ENCODE results near the gene KRTAP10-7. TPM values are rescaled to one million over a fixed set of nuclear protein-coding genes. Genes with fewer than 3 reads are reported as not detected.
"Not testable (repeated sequence)": the region's sequence is repeated elsewhere in the genome, so short reads cannot be mapped to it uniquely, and the experiment has no call there.

Gene KRTAP10-7
- total RNA-seq, 2 donors from 2014 or later, result not detected

DNA sequence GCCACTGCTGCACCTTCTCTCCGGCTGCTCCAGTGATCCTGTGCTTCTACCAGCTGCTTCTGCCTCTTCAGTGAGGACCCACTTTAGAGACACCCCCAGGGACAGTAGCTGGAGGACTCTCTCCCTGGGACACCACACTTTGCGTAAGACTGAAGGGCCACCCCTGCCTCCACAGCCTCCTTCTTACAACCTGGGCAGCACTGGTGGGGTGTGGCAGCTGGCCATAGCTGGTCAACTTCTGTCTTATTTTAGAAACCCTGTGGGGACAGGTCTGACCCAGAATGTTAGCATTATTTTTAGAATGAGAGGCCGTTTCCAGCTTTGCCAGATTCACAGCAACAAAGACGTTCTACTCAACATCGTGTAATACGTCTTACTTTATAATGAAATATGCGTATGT is 25.4 kb downstream of the KRTAP10-7 start:
- intact Hi-C loops (cut with DNase I), result no loop called here
- H3K27me3 ChIP-seq (replicated peaks; ENCODE audit: insufficient read depth), result no peaks in the 10 kb centered on the region
- no peaks in the 10 kb centered on the region for H3K9me3 ChIP-seq
- H3K27ac ChIP-seq, result no peak overlapping the region
- DNase-seq (ENCODE audit: low spot score), result no peak
- H3K4me3 ChIP-seq, result no peak overlapping the region
- 91% methylated on average over 7 of the region's 7 CpGs for WGBS
- no peak for TF ChIP-seq POLR2AphosphoS5 (IDR thresholded peaks at IDR 0.05)
- TF ChIP-seq CTCF (IDR thresholded peaks at IDR 0.05), result no peak
- no peak for TF ChIP-seq POLR2A (IDR thresholded peaks at IDR 0.05)
- H3K4me1 ChIP-seq (replicated peaks), result no peaks in the 10 kb centered on the region
- no peaks in the 10 kb centered on the region for H3K36me3 ChIP-seq

DNA sequence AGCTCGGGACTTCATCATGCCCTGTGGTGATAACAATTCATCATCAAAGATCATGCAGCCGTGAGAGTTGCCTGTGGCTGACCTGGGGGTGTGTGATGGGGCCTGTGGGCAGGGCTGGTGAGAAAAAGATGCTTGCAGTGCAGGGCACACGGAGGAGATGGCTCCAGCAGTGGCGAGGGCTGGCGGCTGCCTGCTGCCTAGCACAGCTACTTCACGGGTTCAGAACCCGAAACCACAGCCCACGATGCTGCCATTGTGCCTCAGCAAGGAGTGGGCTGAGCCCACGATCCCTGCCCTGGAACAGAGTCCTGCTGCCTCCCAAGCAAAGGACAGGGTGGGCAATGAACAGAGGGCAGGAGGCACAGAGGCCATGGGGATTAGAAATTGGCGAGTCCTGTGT is 25.9 kb downstream of the KRTAP10-7 start:
- Histone ChIP-seq H3K27me3 (replicated peaks; ENCODE audit: insufficient read depth) (no peaks in the 10 kb centered on the region), H3K27ac (no peak overlapping the region), H3K9me3 (no peaks in the 10 kb centered on the region), H3K4me1 (replicated peaks) (no peaks in the 10 kb centered on the region), H3K4me3 (no peak overlapping the region), H3K36me3 (no peaks in the 10 kb centered on the region)
- DNase-seq (ENCODE audit: low spot score), result no peak
- intact Hi-C loops (cut with DNase I), result no loop called here
- TF ChIP-seq POLR2AphosphoS5 (IDR thresholded peaks at IDR 0.05), result no peak
- TF ChIP-seq CTCF (IDR thresholded peaks at IDR 0.05), result no peak
- TF ChIP-seq POLR2A (IDR thresholded peaks at IDR 0.05), result no peak
- WGBS, result 75% methylated on average over 10 of the region's 10 CpGs

DNA sequence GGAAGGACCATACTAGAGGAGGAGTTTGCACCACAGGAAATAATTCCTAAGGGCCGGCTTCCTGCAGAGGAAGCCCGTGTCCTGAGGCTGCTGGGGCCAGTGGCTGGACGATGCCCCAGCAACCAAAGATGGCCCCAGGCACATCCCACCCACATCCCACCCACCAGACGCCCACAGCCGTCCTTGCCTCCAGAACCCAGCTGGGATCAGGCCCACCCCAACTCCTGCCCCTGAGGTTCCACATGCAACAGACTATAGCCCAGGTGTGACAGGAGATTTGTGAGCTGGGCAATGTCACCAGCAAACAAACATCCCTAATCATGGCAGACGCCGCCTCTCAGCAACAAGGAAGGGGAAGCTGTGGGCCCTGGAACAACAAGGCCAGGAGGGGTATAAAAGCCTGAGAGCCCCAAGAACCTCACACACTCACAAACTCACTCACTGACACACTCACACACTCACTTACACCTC is 26.3 kb downstream of the KRTAP10-7 start, which contains the start of gene KRTAP10-9:
KRTAP10-9 (plus strand) TSS at position 421 of the 471 bp plus-strand sequence. CDS start 79 bp downstream, outside the sequence.
- intact Hi-C loops (cut with DNase I), result no loop called here
- TF ChIP-seq POLR2AphosphoS5 (IDR thresholded peaks at IDR 0.05), result no peak
- no peak for TF ChIP-seq CTCF (IDR thresholded peaks at IDR 0.05)
- TF ChIP-seq POLR2A (IDR thresholded peaks at IDR 0.05), result no peak
- Histone ChIP-seq H3K36me3 (no peaks in the 10 kb centered on the region), H3K27ac (no peak within 1 kb of the TSS), H3K9me3 (no peaks in the 10 kb centered on the region), H3K4me3 (no peak within 1 kb of the TSS), H3K4me1 (replicated peaks) (no peaks in the 10 kb centered on the region), H3K27me3 (replicated peaks; ENCODE audit: insufficient read depth) (no peaks in the 10 kb centered on the region)
- 59% methylated on average over 7 of the region's 7 CpGs for WGBS
- DNase-seq (ENCODE audit: low spot score), result no peak

DNA sequence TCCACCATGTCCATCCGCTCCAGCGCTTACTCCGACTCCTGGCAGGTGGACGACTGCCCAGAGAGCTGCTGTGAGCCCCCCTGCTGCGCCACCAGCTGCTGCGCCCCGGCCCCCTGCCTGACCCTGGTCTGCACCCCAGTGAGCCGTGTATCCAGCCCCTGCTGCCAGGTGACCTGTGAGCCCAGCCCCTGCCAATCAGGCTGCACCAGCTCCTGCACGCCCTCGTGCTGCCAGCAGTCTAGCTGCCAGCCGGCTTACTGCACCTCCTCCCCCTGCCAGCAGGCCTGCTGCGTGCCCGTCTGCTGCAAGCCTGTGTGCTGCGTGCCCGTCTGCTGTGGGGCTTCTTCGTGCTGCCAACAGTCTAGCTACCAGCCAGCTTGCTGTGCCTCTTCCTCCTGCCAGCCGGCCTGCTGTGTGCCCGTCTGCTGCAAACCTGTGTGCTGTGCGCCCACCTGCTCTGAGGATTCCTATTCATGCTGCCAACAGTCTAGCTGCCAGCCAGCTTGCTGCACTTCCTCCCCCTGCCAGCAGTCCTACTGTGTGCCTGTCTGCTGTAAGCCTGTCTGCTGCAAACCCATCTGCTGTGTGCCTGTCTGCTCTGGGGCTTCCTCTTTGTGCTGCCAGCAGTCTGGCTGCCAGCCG is 26.9 kb downstream of the KRTAP10-7 start:
- H3K4me1 ChIP-seq (replicated peaks); H3K4me3 ChIP-seq; intact Hi-C loops (cut with DNase I); H3K9me3 ChIP-seq; H3K27me3 ChIP-seq (replicated peaks; ENCODE audit: insufficient read depth); H3K36me3 ChIP-seq; DNase-seq (ENCODE audit: low spot score); H3K27ac ChIP-seq: not testable (repeated sequence)
- 75% methylated on average over 17 of the region's 20 CpGs for WGBS

DNA sequence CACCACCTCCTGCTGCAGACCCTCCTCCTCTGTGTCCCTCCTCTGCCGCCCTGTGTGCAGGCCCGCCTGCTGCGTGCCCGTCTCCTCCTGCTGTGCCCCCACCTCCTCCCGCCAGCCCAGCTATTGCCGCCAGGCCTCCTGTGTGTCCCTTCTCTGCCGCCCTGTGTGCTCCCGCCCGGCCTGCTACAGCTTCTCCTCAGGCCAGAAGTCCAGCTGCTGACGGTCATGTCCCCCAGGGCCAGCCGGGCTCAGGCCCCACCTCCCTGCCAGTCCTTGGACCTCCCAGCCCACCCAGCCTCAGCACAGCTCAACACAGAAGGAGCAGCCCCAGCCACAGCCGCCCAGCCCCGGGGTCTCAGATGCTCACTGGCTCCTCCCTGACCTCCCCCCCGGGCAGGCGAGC is 27.4 kb downstream of the KRTAP10-7 start:
- DNase-seq (ENCODE audit: low spot score); H3K27ac ChIP-seq; H3K27me3 ChIP-seq (replicated peaks; ENCODE audit: insufficient read depth); H3K4me1 ChIP-seq (replicated peaks); H3K9me3 ChIP-seq; H3K4me3 ChIP-seq; intact Hi-C loops (cut with DNase I); H3K36me3 ChIP-seq: not testable (repeated sequence)
- WGBS, result 23% methylated on average over 9 of the region's 15 CpGs

GRCh38 chr21:44628707-44629391 is 28.5 kb downstream of the KRTAP10-7 start:
- Histone ChIP-seq H3K4me3 (no peak overlapping the region), H3K9me3 (no peaks in the 10 kb centered on the region), H3K27ac (no peak overlapping the region), H3K36me3 (no peaks in the 10 kb centered on the region), H3K4me1 (replicated peaks) (no peaks in the 10 kb centered on the region), H3K27me3 (replicated peaks; ENCODE audit: insufficient read depth) (no peaks in the 10 kb centered on the region)
- 80% methylated on average over 16 of the region's 18 CpGs for WGBS
- intact Hi-C loops (cut with DNase I), result no loop called here
- no peak for DNase-seq (ENCODE audit: low spot score)
- TF ChIP-seq CTCF (IDR thresholded peaks at IDR 0.05) (no peak), POLR2A (IDR thresholded peaks at IDR 0.05) (no peak), POLR2AphosphoS5 (IDR thresholded peaks at IDR 0.05) (no peak)

Data from prostate gland (tissue), 2 donors.